Heart left ventricle (tissue), 16 donors: ENCODE data around the gene IL18RAP. TPM values are rescaled to one million over a fixed set of nuclear protein-coding genes. Genes with fewer than 3 reads are reported as not detected.

Source experiments
- ATAC-seq, 4 donors: fragments of 200-7000 bp; cut with Tn5 transposase; one replicate each; pipeline ENCODE4 v1.9.1; 2020 to 2022; ENCODE audit warnings: moderate library complexity in 4 of 4, mild to moderate bottlenecking in 3 of 4, moderate number of reproducible peaks in 1 of 4
- DNase-seq, 5 donors: peaks; one replicate each; pipeline ENCODE4 v3.0.0-alpha.2; 2020
- H3K27ac ChIP-seq, 12 donors: fragments of 200-600 bp; sonication (generic) in 4 of 12; one replicate each; pipeline versions ENCODE4 v1.5.0 to v1.8.0; 2016 to 2022; ENCODE audit warnings: mild to moderate bottlenecking in 2 of 12
- H3K27me3 ChIP-seq, 9 donors: fragments of 200-600 bp; sonication (generic) in 2 of 9; one replicate each; pipeline versions ENCODE4 v1.5.1 to v1.8.0; 2016 to 2022; ENCODE audit warnings: mild to moderate bottlenecking in 3 of 9
- H3K36me3 ChIP-seq, 9 donors: fragments of 200-600 bp; sonication (generic) in 2 of 9; one replicate each; pipeline versions ENCODE4 v1.5.0 to v1.8.0; 2018 to 2022; ENCODE audit warnings: mild to moderate bottlenecking in 2 of 9
- H3K4me1 ChIP-seq, 12 donors: fragments of 200-600 bp; sonication (generic) in 4 of 12; one replicate each; pipeline versions ENCODE4 v1.5.0 to v1.8.0; 2016 to 2022; ENCODE audit warnings: mild to moderate bottlenecking in 3 of 12
- H3K4me3 ChIP-seq, 12 donors: fragments of 200-600 bp; sonication (generic) in 4 of 12; one replicate each; pipeline versions ENCODE4 v1.5.0 to v1.8.0; 2017 to 2022; ENCODE audit warnings: mild to moderate bottlenecking in 9 of 12, moderate library complexity in 4 of 12
- H3K9me3 ChIP-seq, 12 donors: fragments of 200-600 bp; sonication (generic) in 4 of 12; one replicate each; pipeline versions ENCODE4 v1.5.0 to v1.8.0; 2016 to 2022; ENCODE audit warnings: mild to moderate bottlenecking in 1 of 12
- POLR2A ChIP-seq, 2 donors: fragments of 450-650 bp; IDR thresholded peaks; one replicate each; pipeline ENCODE4 v1.6.1; 2017; ENCODE audit warnings: antibody characterized with exemption in 2 of 2, mild to moderate bottlenecking in 2 of 2, moderate library complexity in 2 of 2
- WGBS, 4 donors: extraction: QIAGEN DNeasy Blood & Tissue Kit in 2 of 4; methylation state at CpG; one replicate each; pipeline versions ENCODE4 v1.1.5 to v1.1.7; 2013 to 2018; 5-methylcytosine and 5-hydroxymethylcytosine counted together
- intact Hi-C, 10 donors: fragments of 100-400 bp; cut with DNase I; formaldehyde crosslinking; loops; one replicate each; pipeline versions ENCODE4 v1.11.1 to v1.14.2; 2022
- polyA plus RNA-seq, 2 donors: library from polyadenylated mRNA; stranded (reverse); fragments of 200-250 nt; gene quantifications; one replicate each; pipeline ENCODE4 v1.2.3, GENCODE V29; 2013
- total RNA-seq, 9 donors: library from RNA; depleted of rRNA in 2 of 9; stranded (reverse); fragments of >200 nt in 2 of 9; fragmentation: NEBNext Ultra II Directional in 3 of 9; extraction: Animal tissue kit (Norgen Biotek cat#: 25700) in 3 of 9; gene quantifications; one replicate each; pipeline versions ENCODE4 v1.1.0 to v1.2.4, GENCODE V29; 2016 to 2023
- TF ChIP-seq, protein P1 (sequence below), 12 donors: fragments of 200-600 bp; sonication (generic) in 4 of 12; IDR thresholded peaks; one replicate each; pipeline versions ENCODE4 v1.5.0 to v1.8.0; 2018 to 2022; ENCODE audit warnings: antibody characterized with exemption in 12 of 12, mild to moderate bottlenecking in 5 of 12
- donor health status: ischemic (EF 13 %, LVEDD 7.1; RV severe dilation, severe dysfunction).
- donor health status: healthy with polysubstance abuse.
- donor health status: DM: no; HTN: yes; CAD: no.
- donor health status: DM: no; HTN: no; CAD: no.
- donor health status: ischemic (EF 25% LVEDD 6.9; RV normal size, moderate dysfunction).
- donor health status: ischemic (EF 25% LVEDD 5.7; RV mildly dilated, moderate dysfunction).
- donor health status: healthy.
- donor health status: DM: yes; HTN: yes; CAD: no.
- donor health status: ischemic (EF 35%, LVEDD 5.7; RV mildly dilated, moderate dysfunction).
- donor health status: nonischemic (EF 11% LVEDD 7.7; RV severe dilation, severe dysfunction).
- donor health status: DM: yes; HTN: yes; CAD: no.
- donor health status: PGD.
- donor health status: ischemic (EF 29% LVEDD 5.4; RV normal size, mild dysfunction).
- donor health status: nonischemic (EF 23%, LVEDD 6.1; RV moderate dilation, normal function).

The IL18RAP gene
- total and polyA plus RNA-seq, 11 donors = 0.13 to 2.2 (median 0.41) TPM

DNA sequence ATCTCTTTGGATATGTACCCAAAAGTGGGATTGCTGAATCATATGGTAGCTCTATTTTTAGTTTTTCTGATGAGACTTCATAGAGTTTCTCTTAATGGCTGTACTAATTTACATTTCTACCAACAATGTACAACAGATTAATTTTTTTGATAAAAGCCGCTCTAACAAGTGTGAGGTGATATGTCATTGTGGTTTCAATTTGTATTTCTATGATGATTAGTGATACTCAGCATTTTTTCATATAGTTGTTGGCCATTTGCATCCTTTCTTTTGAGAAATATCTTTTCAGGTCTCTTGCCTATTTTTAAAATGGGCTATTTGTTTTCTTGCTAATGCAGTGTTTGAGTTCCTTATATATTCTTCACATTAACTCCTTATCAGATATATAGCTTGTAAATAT lies 4.3 kb downstream of the IL18RAP start:
- DNase-seq = no peak
- TF ChIP-seq POLR2A (IDR thresholded peaks at IDR 0.05) = no peak
- TF ChIP-seq, protein P1, sequence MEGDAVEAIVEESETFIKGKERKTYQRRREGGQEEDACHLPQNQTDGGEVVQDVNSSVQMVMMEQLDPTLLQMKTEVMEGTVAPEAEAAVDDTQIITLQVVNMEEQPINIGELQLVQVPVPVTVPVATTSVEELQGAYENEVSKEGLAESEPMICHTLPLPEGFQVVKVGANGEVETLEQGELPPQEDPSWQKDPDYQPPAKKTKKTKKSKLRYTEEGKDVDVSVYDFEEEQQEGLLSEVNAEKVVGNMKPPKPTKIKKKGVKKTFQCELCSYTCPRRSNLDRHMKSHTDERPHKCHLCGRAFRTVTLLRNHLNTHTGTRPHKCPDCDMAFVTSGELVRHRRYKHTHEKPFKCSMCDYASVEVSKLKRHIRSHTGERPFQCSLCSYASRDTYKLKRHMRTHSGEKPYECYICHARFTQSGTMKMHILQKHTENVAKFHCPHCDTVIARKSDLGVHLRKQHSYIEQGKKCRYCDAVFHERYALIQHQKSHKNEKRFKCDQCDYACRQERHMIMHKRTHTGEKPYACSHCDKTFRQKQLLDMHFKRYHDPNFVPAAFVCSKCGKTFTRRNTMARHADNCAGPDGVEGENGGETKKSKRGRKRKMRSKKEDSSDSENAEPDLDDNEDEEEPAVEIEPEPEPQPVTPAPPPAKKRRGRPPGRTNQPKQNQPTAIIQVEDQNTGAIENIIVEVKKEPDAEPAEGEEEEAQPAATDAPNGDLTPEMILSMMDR (IDR thresholded peaks at IDR 0.05) = no peak
- H3K27ac ChIP-seq = no peak overlapping the region
- peaks cover 0 to 27% (median 0%) of the 10 kb centered on the region in 12 donors for H3K4me1 ChIP-seq
- H3K27me3 ChIP-seq = peaks cover 0 to 3% (median 0%) of the 10 kb centered on the region in 9 donors
- intact Hi-C loops = no loop called here
- WGBS, 4 donors = 44 to 98% (median 52%) methylated on average over 1 of the region's 1 CpG
- peaks cover 0 to 5% (median 0%) of the 10 kb centered on the region in 12 donors for H3K9me3 ChIP-seq
- H3K36me3 ChIP-seq = no peaks in the 10 kb centered on the region
- H3K4me3 ChIP-seq = no peak overlapping the region
- no peak for ATAC-seq

DNA sequence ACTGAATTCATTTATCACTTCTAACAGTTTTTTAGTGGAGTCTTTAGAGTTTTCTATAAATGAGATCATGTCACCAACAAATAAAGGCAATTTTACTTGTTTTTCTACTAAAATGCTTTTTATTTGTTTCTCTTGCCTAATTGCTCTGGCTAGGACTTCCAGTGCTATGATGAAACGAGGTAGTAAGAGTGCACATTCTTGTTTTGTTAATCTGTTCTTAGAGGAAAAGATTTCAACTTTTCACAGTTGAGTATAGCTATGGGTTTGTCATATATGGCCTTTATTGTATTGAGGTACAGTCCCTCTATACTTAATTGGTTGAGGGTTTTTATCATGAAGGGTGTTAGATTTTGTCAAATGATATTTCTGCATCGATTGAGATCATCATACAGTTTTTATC lies 5.6 kb downstream of the IL18RAP start:
- DNase-seq = no peak
- H3K9me3 ChIP-seq = peaks cover 0 to 5% (median 0%) of the 10 kb centered on the region in 12 donors
- no peak overlapping the region for H3K27ac ChIP-seq
- no peak overlapping the region for H3K4me3 ChIP-seq
- intact Hi-C loops = no loop called here
- peaks cover 0 to 17% (median 0%) of the 10 kb centered on the region in 12 donors for H3K4me1 ChIP-seq
- no peak for TF ChIP-seq POLR2A (IDR thresholded peaks at IDR 0.05)
- TF ChIP-seq, protein P1 (IDR thresholded peaks at IDR 0.05) = no peak
- peaks cover 0 to 3% (median 0%) of the 10 kb centered on the region in 9 donors for H3K27me3 ChIP-seq
- H3K36me3 ChIP-seq = no peaks in the 10 kb centered on the region
- no peak for ATAC-seq
- 60 to 73% (median 70%) methylated on average over 2 of the region's 2 CpGs for WGBS, 4 donors

DNA sequence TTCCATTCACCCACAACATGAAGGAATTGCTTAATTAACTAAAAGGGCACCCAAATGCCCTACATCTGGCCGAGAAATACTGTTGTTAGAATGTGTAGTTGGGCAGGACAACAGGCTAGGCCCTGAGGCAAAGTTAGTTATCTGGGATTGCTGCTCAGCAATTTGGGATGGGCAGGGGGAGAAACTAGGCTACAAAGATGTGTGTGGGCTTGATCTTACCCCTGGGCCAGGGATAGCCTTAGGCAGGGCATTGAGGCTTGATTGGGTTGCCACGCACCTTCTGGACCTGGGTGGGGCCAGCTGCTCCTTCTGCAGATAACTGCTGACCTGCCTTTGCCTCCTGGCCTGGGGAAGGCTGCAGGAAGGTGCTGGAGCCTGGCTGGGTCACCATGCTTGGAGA lies 9.4 kb downstream of the IL18RAP start:
- Histone ChIP-seq H3K4me1 (peaks cover 0 to 28% (median 0%) of the 10 kb centered on the region in 12 donors), H3K4me3 (no peak overlapping the region), H3K27ac (no peak overlapping the region), H3K36me3 (no peaks in the 10 kb centered on the region), H3K9me3 (peaks cover 0 to 5% (median 0%) of the 10 kb centered on the region in 12 donors), H3K27me3 (peaks cover 0 to 3% (median 0%) of the 10 kb centered on the region in 9 donors)
- TF ChIP-seq POLR2A (IDR thresholded peaks at IDR 0.05) = no peak
- TF ChIP-seq, protein P1 (IDR thresholded peaks at IDR 0.05) = no peak
- intact Hi-C loops = no loop called here
- 79 to 83% (median 81%) methylated on average over 2 of the region's 2 CpGs for WGBS, 4 donors
- DNase-seq = no peak
- ATAC-seq = no peak

DNA sequence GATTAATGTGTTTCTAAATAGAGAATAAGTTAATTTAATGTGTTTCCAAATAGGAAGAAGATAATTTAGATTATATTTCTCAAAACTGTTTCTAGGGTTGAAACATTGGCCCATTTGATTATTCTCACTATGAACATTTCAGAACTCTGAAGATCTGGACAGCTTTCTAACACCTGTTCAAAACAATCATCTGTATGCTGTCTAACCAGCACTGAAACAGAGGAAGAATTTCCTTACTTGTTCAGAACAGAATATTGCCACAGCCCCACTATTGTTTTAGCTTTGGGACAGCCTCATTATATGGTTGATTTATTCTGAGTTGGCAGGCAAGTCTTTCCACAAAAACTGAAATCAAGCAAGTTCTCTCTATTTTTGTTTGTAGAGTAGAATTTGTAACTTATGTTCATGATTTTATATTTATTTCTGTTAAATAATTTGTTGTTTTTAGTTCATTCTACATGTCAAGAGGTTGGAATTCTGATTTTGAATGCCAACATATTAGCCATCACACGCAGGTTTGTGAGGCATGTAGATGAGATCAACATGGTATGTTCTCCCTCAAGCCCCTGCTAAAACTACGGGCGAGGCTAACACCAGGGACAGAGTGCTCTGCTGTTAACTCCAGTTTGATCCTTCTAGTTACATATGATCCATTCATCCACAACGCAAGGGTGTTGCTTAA lies 11.2 kb downstream of the IL18RAP start:
- peaks cover 0 to 3% (median 0%) of the 10 kb centered on the region in 9 donors for H3K27me3 ChIP-seq
- no peak for ATAC-seq
- H3K4me3 ChIP-seq = no peak overlapping the region
- H3K27ac ChIP-seq = no peak overlapping the region
- intact Hi-C loops = no loop called here
- no peak for DNase-seq
- no peaks in the 10 kb centered on the region for H3K9me3 ChIP-seq
- TF ChIP-seq, protein P1 (IDR thresholded peaks at IDR 0.05) = no peak
- TF ChIP-seq POLR2A (IDR thresholded peaks at IDR 0.05) = no peak
- WGBS, 4 donors = 92 to 96% (median 95%) methylated on average over 4 of the region's 4 CpGs
- no peaks in the 10 kb centered on the region for H3K36me3 ChIP-seq
- H3K4me1 ChIP-seq = peaks cover 0 to 34% (median 0%) of the 10 kb centered on the region in 12 donors
